Esophagus squamous epithelium (tissue), 4 donors: ENCODE results near the gene SPANXN2.
"Not testable (repeated sequence)": the region's sequence is repeated elsewhere in the genome, so short reads cannot be mapped to it uniquely, and the experiment has no call there.

ENCODE experiments used
- POLR2A ChIP-seq, 4 donors: fragments of 450-650 bp; IDR thresholded peaks; one replicate each; pipeline ENCODE4 v1.6.1; 2017; ENCODE audit warnings: antibody characterized with exemption in 4 of 4, mild to moderate bottlenecking in 4 of 4, moderate library complexity in 3 of 4
- TF ChIP-seq, protein P1 (sequence below), 6 experiments: fragments of 450-650 bp in 4 of 6; fragments of 200-600 bp in 2 of 6; sonication (generic) in 2 of 6; IDR thresholded peaks; one replicate each; pipeline ENCODE4 v1.5.1; 2016 to 2019; ENCODE audit warnings: antibody characterized with exemption in 6 of 6, mild to moderate bottlenecking in 4 of 6, moderate library complexity in 4 of 6

DNA sequence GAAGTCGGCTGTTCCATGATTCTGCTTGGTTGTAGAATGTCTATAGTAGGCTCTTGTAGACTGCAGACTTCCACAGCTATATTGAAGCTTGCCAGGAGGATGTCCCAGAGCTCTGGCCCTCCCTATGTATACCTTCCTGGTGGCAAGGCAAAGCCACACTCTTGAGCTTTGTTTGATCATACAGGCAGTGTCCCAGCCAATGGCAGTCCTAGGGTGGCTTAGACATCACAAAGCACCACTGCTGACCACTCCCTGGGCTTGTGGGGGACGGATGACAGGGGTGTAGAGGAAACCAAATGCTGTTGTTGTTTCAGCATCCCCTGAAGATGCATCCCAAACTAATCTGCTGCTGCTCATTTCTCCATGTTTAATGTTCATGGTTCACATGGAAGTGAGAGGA, at the start of gene SPANXN2:
- TF ChIP-seq, protein P1, sequence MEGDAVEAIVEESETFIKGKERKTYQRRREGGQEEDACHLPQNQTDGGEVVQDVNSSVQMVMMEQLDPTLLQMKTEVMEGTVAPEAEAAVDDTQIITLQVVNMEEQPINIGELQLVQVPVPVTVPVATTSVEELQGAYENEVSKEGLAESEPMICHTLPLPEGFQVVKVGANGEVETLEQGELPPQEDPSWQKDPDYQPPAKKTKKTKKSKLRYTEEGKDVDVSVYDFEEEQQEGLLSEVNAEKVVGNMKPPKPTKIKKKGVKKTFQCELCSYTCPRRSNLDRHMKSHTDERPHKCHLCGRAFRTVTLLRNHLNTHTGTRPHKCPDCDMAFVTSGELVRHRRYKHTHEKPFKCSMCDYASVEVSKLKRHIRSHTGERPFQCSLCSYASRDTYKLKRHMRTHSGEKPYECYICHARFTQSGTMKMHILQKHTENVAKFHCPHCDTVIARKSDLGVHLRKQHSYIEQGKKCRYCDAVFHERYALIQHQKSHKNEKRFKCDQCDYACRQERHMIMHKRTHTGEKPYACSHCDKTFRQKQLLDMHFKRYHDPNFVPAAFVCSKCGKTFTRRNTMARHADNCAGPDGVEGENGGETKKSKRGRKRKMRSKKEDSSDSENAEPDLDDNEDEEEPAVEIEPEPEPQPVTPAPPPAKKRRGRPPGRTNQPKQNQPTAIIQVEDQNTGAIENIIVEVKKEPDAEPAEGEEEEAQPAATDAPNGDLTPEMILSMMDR (IDR thresholded peaks at IDR 0.05): not testable (repeated sequence)
- TF ChIP-seq POLR2A (IDR thresholded peaks at IDR 0.05): not testable (repeated sequence)
